GM12875 (cell line): ENCODE measurements around the gene NCOR2.

ENCODE experiments used
- H3K4me3 ChIP-seq: one replicate; pipeline ENCODE4 v1.5.1; 2011; ENCODE audit warnings: low read depth, low read length, control low read depth
- CTCF ChIP-seq: IDR thresholded peaks from 2 replicates; pipeline ENCODE4 v1.5.1; 2011; ENCODE audit warnings: low read depth, mild to moderate bottlenecking, control low read depth, inconsistent platforms, low read length, moderate library complexity, borderline replicate concordance; ENCODE audit not compliant: insufficient read depth

The NCOR2 gene

DNA sequence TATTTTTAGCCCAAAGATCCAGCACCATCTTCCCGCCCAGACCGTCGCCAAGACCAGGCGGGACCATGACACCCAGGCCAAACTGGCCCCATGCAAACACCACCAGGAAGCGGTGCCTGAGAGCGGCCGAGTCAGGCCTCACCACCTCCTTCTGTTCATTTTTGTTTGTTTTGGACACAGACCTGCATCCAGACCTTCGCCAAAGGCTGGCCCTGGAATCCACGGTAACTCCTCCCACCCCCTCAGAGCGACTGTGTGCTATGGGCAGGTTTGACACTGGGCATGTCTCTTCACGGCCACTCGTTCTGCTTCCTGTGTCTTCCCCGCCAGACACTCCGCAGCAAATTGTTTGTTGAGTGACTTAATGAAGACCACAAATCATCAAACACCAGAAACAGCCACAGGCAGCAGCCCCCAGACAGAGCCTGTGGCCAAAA lies 47.1 kb downstream of the NCOR2 start:
- no peak for TF ChIP-seq CTCF

GRCh38 chr12:124519746-124520145 lies 47.7 kb downstream of the NCOR2 start:
- H3K4me3 ChIP-seq = no peak overlapping the region
- TF ChIP-seq CTCF = no peak

More for the DNA sequence above, 47.1 kb downstream of the NCOR2 start:
- no peak overlapping the region for H3K4me3 ChIP-seq

DNA sequence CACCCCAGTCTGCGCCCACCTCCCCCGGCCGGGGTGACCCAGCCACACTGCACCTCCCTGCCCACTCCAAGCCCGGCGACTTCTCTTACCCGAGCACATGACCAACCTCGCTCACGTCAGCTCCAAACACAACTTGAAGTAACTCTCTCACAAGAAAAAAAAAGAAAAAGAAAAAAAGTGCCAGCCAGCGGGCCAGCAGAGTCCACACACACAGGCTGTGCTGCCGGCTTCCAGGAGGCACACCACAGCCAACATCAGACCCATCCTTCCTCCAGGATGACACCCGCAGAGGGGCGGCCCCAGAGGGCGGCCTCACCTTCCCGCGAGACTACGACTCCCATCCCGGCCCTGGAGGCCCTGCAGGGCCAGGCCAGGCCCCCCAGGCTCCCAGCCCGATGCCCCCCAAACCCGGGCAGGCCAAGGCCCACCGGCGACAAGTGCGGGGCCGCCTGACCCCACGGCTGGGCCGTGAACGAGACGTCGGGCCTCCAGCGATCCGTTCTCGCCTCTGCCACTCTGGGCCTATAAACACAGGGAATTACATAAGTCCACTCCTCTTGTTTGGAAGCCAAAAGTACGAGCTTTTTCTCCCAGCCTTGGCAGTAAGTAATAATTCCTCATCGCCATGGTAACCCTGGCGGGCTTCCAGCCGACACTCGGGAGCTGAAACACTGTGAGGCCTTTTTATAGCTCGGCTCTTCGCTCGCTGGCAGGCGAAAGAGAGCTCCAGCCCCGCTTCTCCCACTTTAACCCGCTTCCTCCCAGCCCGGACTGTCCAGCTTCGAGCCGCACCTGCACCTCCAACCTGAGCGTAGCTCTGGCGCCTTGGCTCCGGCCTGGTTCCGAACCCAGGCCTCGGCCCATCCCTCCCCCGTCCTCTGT lies 49.1 kb downstream of the NCOR2 start:
- no peak overlapping the region for H3K4me3 ChIP-seq

More for the DNA sequence above, 49.1 kb downstream of the NCOR2 start:
- no peak for TF ChIP-seq CTCF
